Stimulated activated CD8-positive, alpha-beta memory T cell treated with anti-CD3 and anti-CD28 coated beads, Interleukin-7, amount 100 ng/mL, for 24 hours (primary cell): ENCODE measurements around the gene BCAS3.
"Not testable (repeated sequence)": the region's sequence is repeated elsewhere in the genome, so short reads cannot be mapped to it uniquely, and the experiment has no call there.

ENCODE experiments used
- DNase-seq: peaks from one replicate; pipeline ENCODE4 v3.0.0-alpha.2; 2020; ENCODE audit warnings: low read depth

The BCAS3 gene

GRCh38 chr17:60747069-60747808, 69.6 kb downstream of the BCAS3 start:
- no peak for DNase-seq

- DNase-seq, result no peak
Measured at GRCh38 chr17:60748204-60748603, 70.6 kb downstream of the BCAS3 start.

GRCh38 chr17:60749050-60749449, 71.4 kb downstream of the BCAS3 start:
- DNase-seq, result no peak

GRCh38 chr17:60749708-60750107, 72.1 kb downstream of the BCAS3 start:
- no peak for DNase-seq

GRCh38 chr17:60750640-60751039, 73.0 kb downstream of the BCAS3 start:
- DNase-seq, result no peak

GRCh38 chr17:60751884-60752283, 74.2 kb downstream of the BCAS3 start:
- DNase-seq, result no peak

- DNase-seq, result no peak
Measured at GRCh38 chr17:60752873-60753577, 75.4 kb downstream of the BCAS3 start.

GRCh38 chr17:60754057-60754604, 76.5 kb downstream of the BCAS3 start:
- no peak for DNase-seq

GRCh38 chr17:60756798-60757197, 79.1 kb downstream of the BCAS3 start:
- not testable (repeated sequence) for DNase-seq

- DNase-seq, result no peak
Measured at GRCh38 chr17:60757437-60757836, 79.8 kb downstream of the BCAS3 start.

- DNase-seq, result no peak
Measured at GRCh38 chr17:60759756-60760155, 82.1 kb downstream of the BCAS3 start.

- DNase-seq, result not testable (repeated sequence)
Measured at GRCh38 chr17:60761301-60761700, 83.7 kb downstream of the BCAS3 start.

GRCh38 chr17:60766778-60767190, 89.1 kb downstream of the BCAS3 start:
- DNase-seq, result no peak

GRCh38 chr17:60767744-60768308, 90.2 kb downstream of the BCAS3 start:
- DNase-seq, result no peak

GRCh38 chr17:60769327-60769726, 91.7 kb downstream of the BCAS3 start:
- no peak for DNase-seq

- no peak for DNase-seq
Measured at GRCh38 chr17:60770946-60771422, 93.3 kb downstream of the BCAS3 start.

- DNase-seq, result not testable (repeated sequence)
Measured at GRCh38 chr17:60771621-60772020, 94.0 kb downstream of the BCAS3 start.

GRCh38 chr17:60773552-60773951, 95.9 kb downstream of the BCAS3 start:
- no peak for DNase-seq

- DNase-seq, result no peak
Measured at GRCh38 chr17:60781880-60782412, 104.3 kb downstream of the BCAS3 start.

- DNase-seq, result no peak
Measured at GRCh38 chr17:60782742-60783141, 105.1 kb downstream of the BCAS3 start.

GRCh38 chr17:60790205-60790604, 112.6 kb downstream of the BCAS3 start:
- no peak for DNase-seq

GRCh38 chr17:60792250-60792898, 114.7 kb downstream of the BCAS3 start:
- DNase-seq, result no peak
